Measurements from ENCODE around the gene NPTN. TPM values are rescaled to one million over a fixed set of nuclear protein-coding genes. Genes with fewer than 3 reads are reported as not detected.

The NPTN gene
- total RNA-seq, 2 experiments from 2014 or later = 41.5 to 43.2 TPM

GRCh38 chr15:73600413-73601335, 32.5 kb downstream of the NPTN start:
- no peaks in the 10 kb centered on the region for H3K9me3 ChIP-seq (ENCODE audit: low read length)

GRCh38 chr15:73599934-73600333, 33.3 kb downstream of the NPTN start:
- H3K4me1 ChIP-seq (ENCODE audit: insufficient read depth, low read length, poor library complexity, severe bottlenecking) = peaks cover 5% of the 10 kb centered on the region
- no TSS peak for BruUV-seq (replicated peaks)
- intact Hi-C loops (cut with micrococcal nuclease; ENCODE audit: unreplicated experiment) = no loop called here
- no peaks in the 10 kb centered on the region for H3K9me3 ChIP-seq (ENCODE audit: low read length)
- H3K36me3 ChIP-seq (ENCODE audit: insufficient read depth, low read length) = no peaks in the 10 kb centered on the region
- H3K27ac ChIP-seq (ENCODE audit: low read depth, low read length, poor library complexity, severe bottlenecking) = no peak overlapping the region
- no peak for DNase-seq (ENCODE audit: low spot score)
- no peak overlapping the region for H3K4me2 ChIP-seq (ENCODE audit: low read length)
- H3K79me2 ChIP-seq (ENCODE audit: insufficient read depth, low read depth, low read length) = peaks cover 58% of the 10 kb centered on the region; the same call in 1 of the 2 replicates
- H3K4me3 ChIP-seq (ENCODE audit: low read depth, low read length, poor library complexity, severe bottlenecking) = no peak overlapping the region
- TF ChIP-seq CTCF (conservative IDR thresholded peaks at IDR 0.05; ENCODE audit: low read length) (no peak), EZH2phosphoT487 (IDR thresholded peaks at IDR 0.05; ENCODE audit: borderline replicate concordance, low read depth, low read length) (no peak)
- ChIA-PET CTCF (ENCODE audit: unreplicated experiment) (no interaction called here), POLR2A (interaction anchor here (0.7 kb wide), 1 partner anchor 936 kb away, joined by 3 read pairs; no protein-coding TSS in a partner anchor)
- H2AFZ ChIP-seq (ENCODE audit: low read length) = no peak overlapping the region
- peaks cover 30% of the 10 kb centered on the region for H4K20me1 ChIP-seq (ENCODE audit: insufficient read depth, low read length)
- no peaks in the 10 kb centered on the region for H3K9me2 ChIP-seq (ENCODE audit: insufficient read depth, low read length)

More at GRCh38 chr15:73600413-73601335, 32.5 kb downstream of the NPTN start:
- no peaks in the 10 kb centered on the region for H3K9me2 ChIP-seq (ENCODE audit: insufficient read depth, low read length)
- ChIA-PET POLR2A (interaction anchor here (0.7 kb wide), 1 partner anchor 935 kb away, joined by 3 read pairs; no protein-coding TSS in a partner anchor), CTCF (ENCODE audit: unreplicated experiment) (no interaction called here)
- H3K36me3 ChIP-seq (ENCODE audit: insufficient read depth, low read length) = no peaks in the 10 kb centered on the region
- TF ChIP-seq CTCF (conservative IDR thresholded peaks at IDR 0.05; ENCODE audit: low read length) = no peak
- TF ChIP-seq EZH2phosphoT487 (IDR thresholded peaks at IDR 0.05; ENCODE audit: borderline replicate concordance, low read depth, low read length) = no peak
- H2AFZ ChIP-seq (ENCODE audit: low read length) = no peak overlapping the region
- no TSS peak for BruUV-seq (replicated peaks)
- H3K4me1 ChIP-seq (ENCODE audit: insufficient read depth, low read length, poor library complexity, severe bottlenecking) = peaks cover 5% of the 10 kb centered on the region
- H3K4me2 ChIP-seq (ENCODE audit: low read length) = no peak overlapping the region
- no peak overlapping the region for H3K4me3 ChIP-seq (ENCODE audit: low read depth, low read length, poor library complexity, severe bottlenecking)
- H4K20me1 ChIP-seq (ENCODE audit: insufficient read depth, low read length) = peaks cover 25% of the 10 kb centered on the region
- DNase-seq (ENCODE audit: low spot score) = no peak
- intact Hi-C loops (cut with micrococcal nuclease; ENCODE audit: unreplicated experiment) = no loop called here
- H3K79me2 ChIP-seq (ENCODE audit: insufficient read depth, low read depth, low read length) = peaks cover 62% of the 10 kb centered on the region; the same call in 1 of the 2 replicates
- no peak overlapping the region for H3K27ac ChIP-seq (ENCODE audit: low read depth, low read length, poor library complexity, severe bottlenecking)
